ENCODE data around the gene CENPN. TPM values are rescaled to one million over a fixed set of nuclear protein-coding genes. Genes with fewer than 3 reads are reported as not detected.

CENPN gene
- total RNA-seq, 4 donors from 2014 or later = 3.8 to 5.2 (median 4.9) TPM

GRCh38 chr16:81003610-81004460, 3.2 kb upstream of the CENPN start:
- intact Hi-C loops (cut with DNase I; ENCODE audit: low total_unique reads) = no loop called here
- no peak for DNase-seq (ENCODE audit: low spot score in 2 of 2)
- H3K4me3 ChIP-seq (ENCODE audit: low read depth, poor library complexity, severe bottlenecking) = no peak overlapping the region

GRCh38 chr16:81004646-81005353, 2.2 kb upstream of the CENPN start:
- intact Hi-C loops (cut with DNase I; ENCODE audit: low total_unique reads) = no loop called here
- no peak for DNase-seq (ENCODE audit: low spot score in 2 of 2)
- TF ChIP-seq CTCF (IDR thresholded peaks at IDR 0.05) = no peak
- no peak for TF ChIP-seq POLR2A (IDR thresholded peaks at IDR 0.05)
- H3K4me3 ChIP-seq (ENCODE audit: low read depth, poor library complexity, severe bottlenecking) = no peak overlapping the region
- WGBS, 2 donors = 52 to 54% methylated on average over 14 of the region's 14 CpGs

More at GRCh38 chr16:81003610-81004460, 3.2 kb upstream of the CENPN start:
- 61 to 63% methylated on average over 11 of the region's 11 CpGs for WGBS, 2 donors
- no peak for TF ChIP-seq POLR2A (IDR thresholded peaks at IDR 0.05)
- TF ChIP-seq CTCF (IDR thresholded peaks at IDR 0.05) = no peak

GRCh38 chr16:81005610-81006161, 1.3 kb upstream of the CENPN start:
- H3K4me3 ChIP-seq (ENCODE audit: low read depth, poor library complexity, severe bottlenecking) = peak overlapping the region; percentile 96
- intact Hi-C loops (cut with DNase I; ENCODE audit: low total_unique reads) = no loop called here
- 25 to 27% methylated on average over 18 of the region's 18 CpGs for WGBS, 2 donors
- TF ChIP-seq POLR2A (IDR thresholded peaks at IDR 0.05) = no peak
- no peak for TF ChIP-seq CTCF (IDR thresholded peaks at IDR 0.05)
- no peak for DNase-seq (ENCODE audit: low spot score in 2 of 2)

- H3K4me3 ChIP-seq (ENCODE audit: low read depth, poor library complexity, severe bottlenecking) = peak overlapping the region; percentile 96
- no peak for TF ChIP-seq POLR2A (IDR thresholded peaks at IDR 0.05)
- intact Hi-C loops (cut with DNase I; ENCODE audit: low total_unique reads) = no loop called here
- peak; percentile 61 to 95 for DNase-seq (ENCODE audit: low spot score in 2 of 2)
- WGBS, 2 donors = 0 to 1% methylated on average over 22 to 23 of the region's 50 CpGs
Observed at GRCh38 chr16:81006211-81006812, 702 bp upstream of the CENPN start.

- no peak for DNase-seq (ENCODE audit: low spot score in 2 of 2)
- 94% methylated on average over 12 of the region's 12 CpGs for whole genome bisulfite sequencing, 2 donors
- TF ChIP-seq POLR2A (IDR thresholded peaks at IDR 0.05) (no peak), CTCF (IDR thresholded peaks at IDR 0.05) (no peak)
- intact Hi-C loops (cut with DNase I; ENCODE audit: low total_unique reads) = no loop called here
- H3K4me3 ChIP-seq (ENCODE audit: low read depth, poor library complexity, severe bottlenecking) = no peak overlapping the region
Observed at GRCh38 chr16:81008505-81008789, 1.4 kb downstream of the CENPN start.

GRCh38 chr16:81012974-81013373, 6.0 kb downstream of the CENPN start:
- DNase-seq (ENCODE audit: low spot score in 2 of 2) = no peak
- TF ChIP-seq CTCF (IDR thresholded peaks at IDR 0.05) = no peak
- no peak for TF ChIP-seq POLR2A (IDR thresholded peaks at IDR 0.05)
- intact Hi-C loops (cut with DNase I; ENCODE audit: low total_unique reads) = no loop called here
- no peak overlapping the region for H3K4me3 ChIP-seq (ENCODE audit: low read depth, poor library complexity, severe bottlenecking)
- 90 to 91% methylated on average over 3 of the region's 3 CpGs for WGBS, 2 donors
